ENCODE results near the gene SH3PXD2A. TPM values are rescaled to one million over a fixed set of nuclear protein-coding genes. Genes with fewer than 3 reads are reported as not detected.
A peak's percentile ranks its signal among the peaks of the same experiment; 100 is the strongest.

Gene SH3PXD2A
- total and polyA plus RNA-seq, 9 donors, result 33.2 to 95.0 (median 73.9) TPM

- DNase-seq, result no peak
- WGBS (ENCODE audit: insufficient coverage), result 84% methylated on average over 25 of the region's 28 CpGs
- Histone ChIP-seq H3K4me1 (ENCODE audit: control insufficient read depth, insufficient read depth, low read length) (peaks cover 6% of the 10 kb centered on the region), H3K27me3 (ENCODE audit: control insufficient read depth, insufficient read depth, low read length) (no peaks in the 10 kb centered on the region), H3K9me3 (replicated peaks; ENCODE audit: control insufficient read depth, low read depth, low read length) (no peaks in the 10 kb centered on the region), H3K4me3 (ENCODE audit: low read length) (no peak overlapping the region), H3K36me3 (ENCODE audit: control insufficient read depth, insufficient read depth, low read length) (no peaks in the 10 kb centered on the region), H3K27ac (ENCODE audit: low read length) (no peak overlapping the region)
Observed at GRCh38 chr10:103570844-103571655, 284.3 kb downstream of the SH3PXD2A start.

- Histone ChIP-seq H3K4me1 (ENCODE audit: control insufficient read depth, insufficient read depth, low read length) (peaks cover 5% of the 10 kb centered on the region), H3K36me3 (ENCODE audit: control insufficient read depth, insufficient read depth, low read length) (no peaks in the 10 kb centered on the region), H3K27ac (ENCODE audit: low read length) (no peak overlapping the region), H3K4me3 (ENCODE audit: low read length) (no peak overlapping the region), H3K9me3 (replicated peaks; ENCODE audit: control insufficient read depth, low read depth, low read length) (no peaks in the 10 kb centered on the region), H3K27me3 (ENCODE audit: control insufficient read depth, insufficient read depth, low read length) (no peaks in the 10 kb centered on the region)
- DNase-seq, result no peak
- no CpG with 5 or more reads among the region's 5 CpGs for WGBS (ENCODE audit: insufficient coverage)
Observed at GRCh38 chr10:103569896-103570295, 285.5 kb downstream of the SH3PXD2A start.

- Histone ChIP-seq H3K36me3 (ENCODE audit: control insufficient read depth, insufficient read depth, low read length) (no peaks in the 10 kb centered on the region), H3K27ac (ENCODE audit: low read length) (no peak overlapping the region), H3K9me3 (replicated peaks; ENCODE audit: control insufficient read depth, low read depth, low read length) (no peaks in the 10 kb centered on the region), H3K4me3 (ENCODE audit: low read length) (no peak overlapping the region), H3K27me3 (ENCODE audit: control insufficient read depth, insufficient read depth, low read length) (no peaks in the 10 kb centered on the region), H3K4me1 (ENCODE audit: control insufficient read depth, insufficient read depth, low read length) (peaks cover 17% of the 10 kb centered on the region)
- no peak for DNase-seq
- 100% methylated on average over 2 of the region's 5 CpGs for WGBS (ENCODE audit: insufficient coverage)
Observed at GRCh38 chr10:103568505-103568904, 286.9 kb downstream of the SH3PXD2A start.

GRCh38 chr10:103566536-103566935 lies 288.8 kb downstream of the SH3PXD2A start:
- H3K4me3 ChIP-seq (ENCODE audit: low read length), result no peak overlapping the region
- no peaks in the 10 kb centered on the region for H3K9me3 ChIP-seq (replicated peaks; ENCODE audit: control insufficient read depth, low read depth, low read length)
- H3K4me1 ChIP-seq (ENCODE audit: control insufficient read depth, insufficient read depth, low read length), result peaks cover 17% of the 10 kb centered on the region
- H3K36me3 ChIP-seq (ENCODE audit: control insufficient read depth, insufficient read depth, low read length), result no peaks in the 10 kb centered on the region
- WGBS (ENCODE audit: insufficient coverage), result 0% methylated on average over 1 of the region's 3 CpGs
- no peaks in the 10 kb centered on the region for H3K27me3 ChIP-seq (ENCODE audit: control insufficient read depth, insufficient read depth, low read length)
- DNase-seq, result no peak
- H3K27ac ChIP-seq (ENCODE audit: low read length), result no peak overlapping the region

- no peak for DNase-seq
- Histone ChIP-seq H3K27ac (ENCODE audit: low read length) (no peak overlapping the region), H3K4me3 (ENCODE audit: low read length) (no peak overlapping the region), H3K27me3 (ENCODE audit: control insufficient read depth, insufficient read depth, low read length) (no peaks in the 10 kb centered on the region), H3K4me1 (ENCODE audit: control insufficient read depth, insufficient read depth, low read length) (peaks cover 17% of the 10 kb centered on the region), H3K36me3 (ENCODE audit: control insufficient read depth, insufficient read depth, low read length) (no peaks in the 10 kb centered on the region), H3K9me3 (replicated peaks; ENCODE audit: control insufficient read depth, low read depth, low read length) (peaks cover 2% of the 10 kb centered on the region)
- 32% methylated on average over 8 of the region's 12 CpGs for WGBS (ENCODE audit: insufficient coverage)
Observed at GRCh38 chr10:103564776-103565520, 290.4 kb downstream of the SH3PXD2A start.

- Histone ChIP-seq H3K4me1 (ENCODE audit: control insufficient read depth, insufficient read depth, low read length) (peaks cover 19% of the 10 kb centered on the region), H3K4me3 (ENCODE audit: low read length) (no peak overlapping the region), H3K27ac (ENCODE audit: low read length) (no peak overlapping the region), H3K36me3 (ENCODE audit: control insufficient read depth, insufficient read depth, low read length) (no peaks in the 10 kb centered on the region), H3K9me3 (replicated peaks; ENCODE audit: control insufficient read depth, low read depth, low read length) (peaks cover 2% of the 10 kb centered on the region), H3K27me3 (ENCODE audit: control insufficient read depth, insufficient read depth, low read length) (no peaks in the 10 kb centered on the region)
- WGBS (ENCODE audit: insufficient coverage), result 16% methylated on average over 7 of the region's 7 CpGs
- DNase-seq, result peak; percentile 44
Observed at GRCh38 chr10:103564116-103564501, 291.3 kb downstream of the SH3PXD2A start.

- Histone ChIP-seq H3K27me3 (ENCODE audit: control insufficient read depth, insufficient read depth, low read length) (no peaks in the 10 kb centered on the region), H3K4me3 (ENCODE audit: low read length) (no peak overlapping the region), H3K9me3 (replicated peaks; ENCODE audit: control insufficient read depth, low read depth, low read length) (peaks cover 2% of the 10 kb centered on the region), H3K36me3 (ENCODE audit: control insufficient read depth, insufficient read depth, low read length) (no peaks in the 10 kb centered on the region), H3K4me1 (ENCODE audit: control insufficient read depth, insufficient read depth, low read length) (peaks cover 20% of the 10 kb centered on the region), H3K27ac (ENCODE audit: low read length) (no peak overlapping the region)
- WGBS (ENCODE audit: insufficient coverage), result 65% methylated on average over 3 of the region's 7 CpGs
- DNase-seq, result no peak
Observed at GRCh38 chr10:103563231-103564115, 291.9 kb downstream of the SH3PXD2A start.

- WGBS (ENCODE audit: insufficient coverage), result 48% methylated on average over 2 of the region's 4 CpGs
- Histone ChIP-seq H3K27ac (ENCODE audit: low read length) (no peak overlapping the region), H3K4me3 (ENCODE audit: low read length) (no peak overlapping the region), H3K36me3 (ENCODE audit: control insufficient read depth, insufficient read depth, low read length) (no peaks in the 10 kb centered on the region), H3K4me1 (ENCODE audit: control insufficient read depth, insufficient read depth, low read length) (peaks cover 22% of the 10 kb centered on the region), H3K27me3 (ENCODE audit: control insufficient read depth, insufficient read depth, low read length) (no peaks in the 10 kb centered on the region), H3K9me3 (replicated peaks; ENCODE audit: control insufficient read depth, low read depth, low read length) (peaks cover 2% of the 10 kb centered on the region)
- DNase-seq, result no peak
Observed at GRCh38 chr10:103562383-103562782, 293.0 kb downstream of the SH3PXD2A start.

- Histone ChIP-seq H3K9me3 (replicated peaks; ENCODE audit: control insufficient read depth, low read depth, low read length) (peaks cover 2% of the 10 kb centered on the region), H3K27ac (ENCODE audit: low read length) (no peak overlapping the region), H3K4me1 (ENCODE audit: control insufficient read depth, insufficient read depth, low read length) (peaks cover 35% of the 10 kb centered on the region), H3K27me3 (ENCODE audit: control insufficient read depth, insufficient read depth, low read length) (peaks cover 6% of the 10 kb centered on the region), H3K4me3 (ENCODE audit: low read length) (no peak overlapping the region), H3K36me3 (ENCODE audit: control insufficient read depth, insufficient read depth, low read length) (no peaks in the 10 kb centered on the region)
- no peak for DNase-seq
- WGBS (ENCODE audit: insufficient coverage), result 88% methylated on average over 6 of the region's 7 CpGs
Observed at GRCh38 chr10:103560886-103561285, 294.5 kb downstream of the SH3PXD2A start.

- H3K9me3 ChIP-seq (replicated peaks; ENCODE audit: control insufficient read depth, low read depth, low read length), result peaks cover 2% of the 10 kb centered on the region
- no peak overlapping the region for H3K4me3 ChIP-seq (ENCODE audit: low read length)
- 79% methylated on average over 6 of the region's 9 CpGs for WGBS (ENCODE audit: insufficient coverage)
- H3K36me3 ChIP-seq (ENCODE audit: control insufficient read depth, insufficient read depth, low read length), result no peaks in the 10 kb centered on the region
- peaks cover 36% of the 10 kb centered on the region for H3K4me1 ChIP-seq (ENCODE audit: control insufficient read depth, insufficient read depth, low read length)
- no peak for DNase-seq
- H3K27me3 ChIP-seq (ENCODE audit: control insufficient read depth, insufficient read depth, low read length), result peaks cover 9% of the 10 kb centered on the region
- H3K27ac ChIP-seq (ENCODE audit: low read length), result no peak overlapping the region
Observed at GRCh38 chr10:103559776-103560175, 295.6 kb downstream of the SH3PXD2A start.

All from muscle of leg (tissue), 11 donors.